Measurements from ENCODE around the gene NOTO.
A peak's percentile ranks its signal among the peaks of the same experiment; 100 is the strongest.

The NOTO gene

GRCh38 chr2:73203055-73203681, 794 bp downstream of the NOTO start:
- FAIRE-seq, result no peak

- FAIRE-seq, result no peak
Observed at GRCh38 chr2:73205611-73206010, 3.2 kb downstream of the NOTO start.

- FAIRE-seq, result no peak
Observed at GRCh38 chr2:73208258-73208657, 5.9 kb downstream of the NOTO start.

- FAIRE-seq, result no peak
Observed at GRCh38 chr2:73210019-73210418, 7.6 kb downstream of the NOTO start.

GRCh38 chr2:73210696-73211095, 8.3 kb downstream of the NOTO start:
- FAIRE-seq, result no peak

- no peak for FAIRE-seq
Observed at GRCh38 chr2:73212098-73212447, 9.7 kb downstream of the NOTO start.

GRCh38 chr2:73212448-73213176, 10.2 kb downstream of the NOTO start:
- no peak for FAIRE-seq

- no peak for FAIRE-seq
Observed at GRCh38 chr2:73214120-73215035, 12.0 kb downstream of the NOTO start, which contains the start of gene SMYD5. Gene SMYD5 (plus strand): TSS chr2:73214245. CDS start chr2:73214267, 22 bp downstream.

- FAIRE-seq, result no peak
Observed at GRCh38 chr2:73215254-73215653, 12.9 kb downstream of the NOTO start.

GRCh38 chr2:73217160-73217559, 14.8 kb downstream of the NOTO start:
- FAIRE-seq, result no peak

- no peak for FAIRE-seq
Observed at GRCh38 chr2:73217826-73218225, 15.5 kb downstream of the NOTO start.

- no peak for FAIRE-seq
Observed at GRCh38 chr2:73218298-73218697, 15.9 kb downstream of the NOTO start.

- no peak for FAIRE-seq
Observed at GRCh38 chr2:73223821-73224220, 21.4 kb downstream of the NOTO start.

GRCh38 chr2:73225513-73226360, 23.4 kb downstream of the NOTO start:
- FAIRE-seq, result no peak

GRCh38 chr2:73227086-73227485, 24.7 kb downstream of the NOTO start:
- no peak for FAIRE-seq

GRCh38 chr2:73228631-73229030, 26.3 kb downstream of the NOTO start:
- no peak for FAIRE-seq

- FAIRE-seq, result no peak
Observed at GRCh38 chr2:73232403-73233153, 30.2 kb downstream of the NOTO start.

- FAIRE-seq, result peak; percentile 92
Observed at GRCh38 chr2:73233154-73233931, 31.0 kb downstream of the NOTO start, which contains the start of gene PRADC1. Gene PRADC1 (minus strand): TSS chr2:73233239. CDS start chr2:73233160, 79 bp downstream.

GRCh38 chr2:73233932-73234832, 31.8 kb downstream of the NOTO start, which contains the start of gene CCT7:
Gene CCT7 (plus strand): TSS chr2:73234308. CDS start chr2:73234379, 71 bp downstream.
- FAIRE-seq, result no peak

All from endometrium (tissue), 2 donors.